ENCODE data around the gene ASZ1.

Gene ASZ1

DNA sequence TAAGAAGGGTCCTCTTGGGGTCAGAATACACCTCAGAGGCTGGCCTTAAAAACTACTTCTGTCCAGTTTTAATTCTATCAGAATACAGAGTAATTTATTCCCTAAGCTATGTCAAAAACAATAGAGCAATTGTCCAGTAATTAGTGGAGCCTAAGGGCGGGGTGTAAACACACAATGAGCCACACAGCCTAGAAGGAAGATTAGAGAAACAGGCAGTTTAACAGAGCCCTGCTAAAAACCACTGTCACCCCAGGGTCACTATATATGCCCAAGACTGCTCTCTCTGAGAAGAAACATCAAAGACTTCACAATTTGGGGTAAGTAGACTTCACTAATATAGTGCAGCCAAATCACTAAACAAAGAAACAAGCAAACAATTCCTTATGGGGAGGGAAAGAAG, 77.3 kb downstream of the ASZ1 start:
- Histone ChIP-seq H3K9me3 (ENCODE audit: control insufficient read depth, insufficient read depth, low read length) (no peaks in the 10 kb centered on the region), H3K79me2 (ENCODE audit: control insufficient read depth, low read length) (no peaks in the 10 kb centered on the region), H3K36me3 (ENCODE audit: control insufficient read depth, low read length) (no peaks in the 10 kb centered on the region), H3K27ac (ENCODE audit: low read depth, low read length) (no peak overlapping the region), H3K4me3 (ENCODE audit: low read length) (no peak overlapping the region), H3K9me2 (replicated peaks; ENCODE audit: control insufficient read depth, low read length) (no peaks in the 10 kb centered on the region), H3K4me2 (ENCODE audit: low read length) (no peak overlapping the region), H3K4me1 (ENCODE audit: control insufficient read depth, low read length) (no peaks in the 10 kb centered on the region), H3K27me3 (ENCODE audit: control insufficient read depth, low read length) (no peaks in the 10 kb centered on the region), H4K20me1 (ENCODE audit: control insufficient read depth, insufficient read depth, low read depth, low read length) (no peaks in the 10 kb centered on the region), H3F3A (ENCODE audit: control insufficient read depth, insufficient read depth) (no peaks in the 10 kb centered on the region)
- TF ChIP-seq, protein P1, sequence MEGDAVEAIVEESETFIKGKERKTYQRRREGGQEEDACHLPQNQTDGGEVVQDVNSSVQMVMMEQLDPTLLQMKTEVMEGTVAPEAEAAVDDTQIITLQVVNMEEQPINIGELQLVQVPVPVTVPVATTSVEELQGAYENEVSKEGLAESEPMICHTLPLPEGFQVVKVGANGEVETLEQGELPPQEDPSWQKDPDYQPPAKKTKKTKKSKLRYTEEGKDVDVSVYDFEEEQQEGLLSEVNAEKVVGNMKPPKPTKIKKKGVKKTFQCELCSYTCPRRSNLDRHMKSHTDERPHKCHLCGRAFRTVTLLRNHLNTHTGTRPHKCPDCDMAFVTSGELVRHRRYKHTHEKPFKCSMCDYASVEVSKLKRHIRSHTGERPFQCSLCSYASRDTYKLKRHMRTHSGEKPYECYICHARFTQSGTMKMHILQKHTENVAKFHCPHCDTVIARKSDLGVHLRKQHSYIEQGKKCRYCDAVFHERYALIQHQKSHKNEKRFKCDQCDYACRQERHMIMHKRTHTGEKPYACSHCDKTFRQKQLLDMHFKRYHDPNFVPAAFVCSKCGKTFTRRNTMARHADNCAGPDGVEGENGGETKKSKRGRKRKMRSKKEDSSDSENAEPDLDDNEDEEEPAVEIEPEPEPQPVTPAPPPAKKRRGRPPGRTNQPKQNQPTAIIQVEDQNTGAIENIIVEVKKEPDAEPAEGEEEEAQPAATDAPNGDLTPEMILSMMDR (IDR thresholded peaks at IDR 0.05; ENCODE audit: low read depth, low read length, poor library complexity, severe bottlenecking) = no peak
- no peak for TF ChIP-seq EZH2phosphoT487 (IDR thresholded peaks at IDR 0.05; ENCODE audit: borderline replicate concordance, low read length)

DNA sequence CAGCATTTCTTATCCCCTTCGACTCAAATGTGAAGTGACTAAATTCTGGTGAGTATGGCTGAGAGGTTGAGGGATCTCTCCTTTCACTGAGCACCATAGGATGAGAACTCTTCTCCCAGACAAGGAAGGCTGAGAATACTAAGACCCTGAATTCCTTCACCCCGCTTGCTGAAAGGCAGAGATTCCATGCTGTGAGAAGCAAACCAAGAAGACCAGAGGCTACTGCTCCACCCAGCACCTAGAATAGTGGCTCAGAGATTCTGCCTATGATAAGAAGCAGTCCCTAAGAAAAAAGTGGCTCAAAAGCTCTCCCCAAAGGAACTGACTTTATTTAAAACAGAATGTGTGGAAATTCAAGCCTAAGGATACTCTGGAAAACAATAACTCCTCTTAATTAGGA, 77.7 kb downstream of the ASZ1 start:
- Histone ChIP-seq H3K4me2 (ENCODE audit: low read length) (no peak overlapping the region), H3K4me3 (ENCODE audit: low read length) (no peak overlapping the region), H4K20me1 (ENCODE audit: control insufficient read depth, insufficient read depth, low read depth, low read length) (no peaks in the 10 kb centered on the region), H3K27ac (ENCODE audit: low read depth, low read length) (no peak overlapping the region), H3K36me3 (ENCODE audit: control insufficient read depth, low read length) (no peaks in the 10 kb centered on the region), H3K79me2 (ENCODE audit: control insufficient read depth, low read length) (no peaks in the 10 kb centered on the region), H3K4me1 (ENCODE audit: control insufficient read depth, low read length) (no peaks in the 10 kb centered on the region), H3K27me3 (ENCODE audit: control insufficient read depth, low read length) (no peaks in the 10 kb centered on the region), H3K9me2 (replicated peaks; ENCODE audit: control insufficient read depth, low read length) (no peaks in the 10 kb centered on the region), H3F3A (ENCODE audit: control insufficient read depth, insufficient read depth) (no peaks in the 10 kb centered on the region), H3K9me3 (ENCODE audit: control insufficient read depth, insufficient read depth, low read length) (no peaks in the 10 kb centered on the region)
- no peak for TF ChIP-seq EZH2phosphoT487 (IDR thresholded peaks at IDR 0.05; ENCODE audit: borderline replicate concordance, low read length)
- TF ChIP-seq, protein P1 (IDR thresholded peaks at IDR 0.05; ENCODE audit: low read depth, low read length, poor library complexity, severe bottlenecking) = no peak

DNA sequence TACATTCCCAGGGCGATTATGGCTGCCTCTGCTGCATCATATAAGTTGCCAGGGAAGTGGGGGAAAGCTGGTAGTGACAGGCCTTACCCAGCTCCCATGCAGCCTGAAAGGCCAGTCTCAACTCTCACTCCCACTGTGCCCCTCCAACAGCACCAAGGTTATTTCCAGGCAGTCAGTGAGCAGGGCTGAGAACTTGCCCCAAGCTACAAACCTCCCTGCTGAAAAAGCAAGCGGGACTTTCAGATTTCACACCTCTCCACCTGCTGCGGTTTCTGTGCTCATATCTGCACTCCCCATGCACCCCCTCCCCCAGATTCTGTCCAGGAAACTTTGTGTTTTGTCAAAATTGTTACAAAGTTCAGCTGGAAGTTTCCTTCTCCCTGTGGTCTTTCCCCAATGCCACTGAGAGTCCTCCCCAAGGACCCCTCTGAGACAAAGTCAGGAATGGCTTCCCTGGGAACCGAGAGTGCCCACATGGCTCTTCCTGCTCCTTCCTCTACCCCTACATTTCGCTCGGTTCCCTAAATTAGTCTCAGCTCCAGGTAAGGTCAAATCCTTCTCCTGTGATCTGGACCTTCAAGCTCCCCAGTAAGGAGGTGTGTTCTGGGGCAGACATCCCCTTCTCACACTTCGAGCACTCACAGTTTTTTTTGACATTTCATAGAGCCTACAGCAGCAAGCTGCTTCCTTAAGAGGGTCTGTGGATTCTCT, 79.2 kb downstream of the ASZ1 start:
- Histone ChIP-seq H3K27ac (ENCODE audit: low read depth, low read length) (no peak overlapping the region), H3F3A (ENCODE audit: control insufficient read depth, insufficient read depth) (no peaks in the 10 kb centered on the region), H3K4me2 (ENCODE audit: low read length) (no peak overlapping the region)

More for the DNA sequence above, 79.2 kb downstream of the ASZ1 start:
- H3K36me3 ChIP-seq (ENCODE audit: control insufficient read depth, low read length) = no peaks in the 10 kb centered on the region
- no peaks in the 10 kb centered on the region for H3K79me2 ChIP-seq (ENCODE audit: control insufficient read depth, low read length)
- H3K4me1 ChIP-seq (ENCODE audit: control insufficient read depth, low read length) = no peaks in the 10 kb centered on the region
- no peaks in the 10 kb centered on the region for H3K9me3 ChIP-seq (ENCODE audit: control insufficient read depth, insufficient read depth, low read length)
- H4K20me1 ChIP-seq (ENCODE audit: control insufficient read depth, insufficient read depth, low read depth, low read length) = no peaks in the 10 kb centered on the region
- no peak overlapping the region for H3K4me3 ChIP-seq (ENCODE audit: low read length)
- TF ChIP-seq, protein P1 (IDR thresholded peaks at IDR 0.05; ENCODE audit: low read depth, low read length, poor library complexity, severe bottlenecking) = no peak
- TF ChIP-seq EZH2phosphoT487 (IDR thresholded peaks at IDR 0.05; ENCODE audit: borderline replicate concordance, low read length) = no peak
- H3K27me3 ChIP-seq (ENCODE audit: control insufficient read depth, low read length) = no peaks in the 10 kb centered on the region
- no peaks in the 10 kb centered on the region for H3K9me2 ChIP-seq (replicated peaks; ENCODE audit: control insufficient read depth, low read length)
